Parathyroid adenoma (tissue), 2 donors: ENCODE measurements around the gene RRAGD.

Source experiments
- H2AFZ ChIP-seq: fragments of 300-600 bp; sonication (generic); one replicate; pipeline ENCODE4 v1.7.0; 2017; ENCODE audit warnings: antibody characterized with exemption, mild to moderate bottlenecking
- H3K27ac ChIP-seq: fragments of 300-600 bp; sonication (generic); one replicate; pipeline ENCODE4 v1.7.0; 2017
- H3K27me3 ChIP-seq: fragments of 300-600 bp; sonication (generic); one replicate; pipeline ENCODE4 v1.7.0; 2017; ENCODE audit warnings: low read length; ENCODE audit not compliant: control insufficient read depth, insufficient read depth
- H3K36me3 ChIP-seq: fragments of 300-600 bp; sonication (generic); one replicate; pipeline ENCODE4 v1.7.0; 2017; ENCODE audit warnings: low read length; ENCODE audit not compliant: control insufficient read depth, insufficient read depth
- H3K4me1 ChIP-seq: fragments of 300-600 bp; sonication (generic); one replicate; pipeline ENCODE4 v1.7.0; 2017; ENCODE audit warnings: control low read depth
- H3K4me2 ChIP-seq: fragments of 300-600 bp; sonication (generic); one replicate; pipeline ENCODE4 v1.7.0; 2017; ENCODE audit warnings: low read length
- H3K4me3 ChIP-seq: fragments of 300-600 bp; sonication (generic); one replicate; pipeline ENCODE4 v1.7.0; 2017; ENCODE audit warnings: low read depth, low read length
- H3K79me2 ChIP-seq: fragments of 300-600 bp; sonication (generic); one replicate; pipeline ENCODE4 v1.7.0; 2017; ENCODE audit warnings: control low read depth
- H3K9ac ChIP-seq: fragments of 300-600 bp; sonication (generic); one replicate; pipeline ENCODE4 v1.7.0; 2017; ENCODE audit warnings: mild to moderate bottlenecking
- H3K9me3 ChIP-seq: fragments of 300-600 bp; sonication (generic); one replicate; pipeline ENCODE4 v1.7.0; 2017; ENCODE audit warnings: low read length; ENCODE audit not compliant: control insufficient read depth
- TF ChIP-seq, protein P1 (sequence below): fragments of 300-600 bp; sonication (generic); IDR thresholded peaks from one replicate; pipeline ENCODE4 v1.7.0; 2017; ENCODE audit warnings: antibody characterized with exemption, mild to moderate bottlenecking
- donor health status: primary hyperparathyroidism.

RRAGD gene

GRCh38 chr6:89314692-89315091 lies 97.4 kb downstream of the RRAGD start:
- TF ChIP-seq, protein P1, sequence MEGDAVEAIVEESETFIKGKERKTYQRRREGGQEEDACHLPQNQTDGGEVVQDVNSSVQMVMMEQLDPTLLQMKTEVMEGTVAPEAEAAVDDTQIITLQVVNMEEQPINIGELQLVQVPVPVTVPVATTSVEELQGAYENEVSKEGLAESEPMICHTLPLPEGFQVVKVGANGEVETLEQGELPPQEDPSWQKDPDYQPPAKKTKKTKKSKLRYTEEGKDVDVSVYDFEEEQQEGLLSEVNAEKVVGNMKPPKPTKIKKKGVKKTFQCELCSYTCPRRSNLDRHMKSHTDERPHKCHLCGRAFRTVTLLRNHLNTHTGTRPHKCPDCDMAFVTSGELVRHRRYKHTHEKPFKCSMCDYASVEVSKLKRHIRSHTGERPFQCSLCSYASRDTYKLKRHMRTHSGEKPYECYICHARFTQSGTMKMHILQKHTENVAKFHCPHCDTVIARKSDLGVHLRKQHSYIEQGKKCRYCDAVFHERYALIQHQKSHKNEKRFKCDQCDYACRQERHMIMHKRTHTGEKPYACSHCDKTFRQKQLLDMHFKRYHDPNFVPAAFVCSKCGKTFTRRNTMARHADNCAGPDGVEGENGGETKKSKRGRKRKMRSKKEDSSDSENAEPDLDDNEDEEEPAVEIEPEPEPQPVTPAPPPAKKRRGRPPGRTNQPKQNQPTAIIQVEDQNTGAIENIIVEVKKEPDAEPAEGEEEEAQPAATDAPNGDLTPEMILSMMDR = no peak
- Histone ChIP-seq H3K27ac (no peak overlapping the region), H3K9me3 (no peaks in the 10 kb centered on the region), H3K9ac (no peak overlapping the region), H3K79me2 (no peaks in the 10 kb centered on the region), H2AFZ (no peak overlapping the region), H3K36me3 (no peaks in the 10 kb centered on the region), H3K27me3 (no peaks in the 10 kb centered on the region), H3K4me3 (no peak overlapping the region), H3K4me1 (no peaks in the 10 kb centered on the region), H3K4me2 (no peak overlapping the region)
